ENCODE data around the gene LPXN. TPM values are rescaled to one million over a fixed set of nuclear protein-coding genes. Genes with fewer than 3 reads are reported as not detected.

Gene LPXN
- total RNA-seq, 2 donors from 2014 or later = 92.8 to 99.8 TPM

DNA sequence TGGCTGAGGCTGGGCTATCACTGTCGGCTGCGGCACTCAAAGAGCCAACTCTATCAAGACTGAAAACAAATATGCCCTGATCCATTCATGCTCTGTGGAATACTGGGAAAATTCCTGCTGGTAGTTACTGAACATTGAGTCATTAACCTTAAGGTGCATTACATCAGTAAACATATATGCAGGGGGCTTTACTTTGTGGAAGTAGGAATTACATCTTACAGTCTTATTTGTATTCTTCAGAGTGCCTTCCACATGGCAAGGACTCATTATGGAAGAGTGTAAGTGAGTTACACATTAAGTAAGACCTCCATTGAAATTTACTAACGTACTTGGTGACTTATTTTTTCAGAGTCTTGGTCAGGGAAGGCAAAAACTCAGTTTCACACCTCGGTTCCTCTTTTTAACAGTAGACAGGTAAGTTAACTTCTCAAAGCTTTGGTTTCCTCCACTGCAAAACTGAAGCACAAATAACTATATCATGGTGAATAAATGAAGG lies 72.2 kb downstream of the LPXN start:
- Mint-ChIP-seq H3K27ac (no peak overlapping the region), H3K4me3 (no peak overlapping the region), H3K27me3 (no peaks in the 10 kb centered on the region), H3K4me1 (peaks cover 6% of the 10 kb centered on the region), H3K36me3 (ENCODE audit: low read depth) (peaks cover 3% of the 10 kb centered on the region)
- no peak for DNase-seq
- ATAC-seq = no peak
- H3K9me3 ChIP-seq (ENCODE audit: control insufficient read depth, low read length, poor library complexity, severe bottlenecking) = no peaks in the 10 kb centered on the region

DNA sequence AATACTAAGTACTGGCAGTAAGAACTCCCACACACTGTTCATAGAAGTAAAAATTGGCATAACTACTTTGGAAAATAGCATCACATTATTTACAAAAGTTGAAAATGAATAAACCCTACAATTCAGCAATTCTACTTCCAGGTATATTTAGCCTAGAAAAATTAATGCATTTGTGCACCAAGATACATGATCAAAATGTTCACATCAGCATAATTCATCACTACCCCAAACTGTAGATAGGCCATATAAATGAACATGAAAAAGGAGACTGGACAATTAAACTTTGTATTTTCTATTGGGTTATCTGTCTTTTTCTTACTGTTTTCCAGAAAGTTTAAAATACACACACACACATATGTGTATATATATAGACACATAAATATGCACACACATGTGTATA lies 73.7 kb downstream of the LPXN start:
- ATAC-seq = no peak
- H3K9me3 ChIP-seq (ENCODE audit: control insufficient read depth, low read length, poor library complexity, severe bottlenecking) = no peaks in the 10 kb centered on the region
- H3K36me3 Mint-ChIP-seq (ENCODE audit: low read depth) = peaks cover 3% of the 10 kb centered on the region
- no peak for DNase-seq
- H3K4me1 Mint-ChIP-seq = peaks cover 7% of the 10 kb centered on the region
- H3K4me3 Mint-ChIP-seq = no peak overlapping the region
- no peaks in the 10 kb centered on the region for H3K27me3 Mint-ChIP-seq
- H3K27ac Mint-ChIP-seq = no peak overlapping the region

DNA sequence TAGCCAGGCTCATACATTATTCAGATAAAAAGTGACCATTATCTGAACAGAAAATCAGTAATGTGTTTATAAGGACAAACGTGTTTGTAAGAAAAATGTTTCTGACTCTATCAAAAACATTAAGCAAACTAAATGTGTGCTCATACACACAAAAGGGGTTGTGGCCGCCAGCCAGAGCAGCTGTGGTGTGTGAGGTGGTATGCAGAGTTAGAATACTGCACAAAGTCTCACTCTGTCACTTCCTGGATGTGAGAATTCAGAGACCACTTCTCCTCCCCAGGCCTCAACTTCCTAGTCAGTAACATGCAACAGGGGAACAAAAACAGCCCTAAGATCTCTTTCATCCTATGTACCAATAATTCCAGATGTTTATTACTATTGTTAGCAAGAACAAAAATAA lies 77.2 kb downstream of the LPXN start:
- no peaks in the 10 kb centered on the region for H3K9me3 ChIP-seq (ENCODE audit: control insufficient read depth, low read length, poor library complexity, severe bottlenecking)
- ATAC-seq (no peak), DNase-seq (no peak)
- Mint-ChIP-seq H3K27me3 (no peaks in the 10 kb centered on the region), H3K27ac (no peak overlapping the region), H3K4me1 (peaks cover 8% of the 10 kb centered on the region), H3K36me3 (ENCODE audit: low read depth) (no peaks in the 10 kb centered on the region), H3K4me3 (no peak overlapping the region)

DNA sequence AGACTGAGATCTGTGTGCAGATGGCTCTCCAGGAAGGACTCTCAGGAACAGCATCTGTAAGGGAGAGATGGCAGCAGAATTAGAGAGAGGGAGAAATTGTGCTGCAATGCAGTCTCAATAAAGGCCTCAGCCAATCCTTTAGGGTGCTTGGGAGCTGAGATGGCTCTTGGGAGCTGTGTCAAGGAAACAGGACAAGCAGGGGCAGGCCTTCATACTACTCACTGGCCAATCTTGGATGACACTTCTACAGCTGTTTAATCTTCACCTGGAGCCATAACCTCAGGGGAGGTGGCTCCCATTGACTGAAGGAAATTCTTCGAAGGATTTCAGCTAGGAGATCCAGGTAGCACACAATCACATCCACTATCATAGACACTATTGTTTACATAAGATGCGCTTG lies 77.7 kb downstream of the LPXN start:
- no peaks in the 10 kb centered on the region for H3K27me3 Mint-ChIP-seq
- no peak overlapping the region for H3K4me3 Mint-ChIP-seq
- H3K27ac Mint-ChIP-seq = peak overlapping the region; percentile 47
- H3K36me3 Mint-ChIP-seq (ENCODE audit: low read depth) = no peaks in the 10 kb centered on the region
- peaks cover 8% of the 10 kb centered on the region for H3K4me1 Mint-ChIP-seq
- DNase-seq (no peak), ATAC-seq (no peak)
- no peaks in the 10 kb centered on the region for H3K9me3 ChIP-seq (ENCODE audit: control insufficient read depth, low read length, poor library complexity, severe bottlenecking)

DNA sequence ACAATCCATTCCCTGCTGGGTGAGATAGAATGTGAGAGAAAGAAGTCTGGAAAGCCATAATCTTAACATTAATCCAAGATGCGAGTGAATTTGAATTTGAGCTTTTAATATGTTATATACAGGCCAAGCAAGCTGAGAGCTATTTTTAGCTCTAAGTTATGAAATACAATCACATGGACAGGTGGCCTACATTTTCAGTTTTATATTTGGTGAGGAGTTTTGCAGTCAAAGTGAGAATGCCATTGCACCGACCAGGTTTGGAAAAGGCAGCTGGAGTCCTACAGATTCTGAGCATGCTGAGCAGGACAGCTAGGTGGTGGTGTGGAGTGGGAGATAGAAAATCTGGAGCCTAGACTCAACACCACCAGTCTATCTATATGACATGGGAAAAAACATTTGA lies 79.8 kb downstream of the LPXN start:
- no peaks in the 10 kb centered on the region for H3K27me3 Mint-ChIP-seq
- DNase-seq (no peak), ATAC-seq (no peak)
- no peak overlapping the region for H3K4me3 Mint-ChIP-seq
- peak overlapping the region; percentile 47 for H3K27ac Mint-ChIP-seq
- H3K4me1 Mint-ChIP-seq = peaks cover 8% of the 10 kb centered on the region
- no peaks in the 10 kb centered on the region for H3K36me3 Mint-ChIP-seq (ENCODE audit: low read depth)
- H3K9me3 ChIP-seq (ENCODE audit: control insufficient read depth, low read length, poor library complexity, severe bottlenecking) = no peaks in the 10 kb centered on the region

DNA sequence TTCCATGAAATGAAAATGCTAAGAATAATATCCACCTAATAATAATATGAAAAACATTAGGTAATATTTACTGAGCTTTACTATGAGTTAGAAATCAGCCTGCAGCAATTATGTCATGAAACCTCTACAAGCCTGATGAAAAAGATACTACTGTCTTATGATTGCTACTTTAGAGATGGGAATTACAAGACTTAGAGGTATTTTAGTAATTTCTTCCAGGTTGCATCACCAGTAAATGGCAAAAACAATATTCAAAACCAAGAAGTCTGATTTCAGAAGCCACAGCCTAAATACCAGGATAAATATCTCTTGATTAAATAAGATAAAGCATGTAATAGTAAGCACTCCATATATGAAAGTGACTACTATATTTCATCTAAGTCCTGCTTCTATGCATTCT lies 81.6 kb downstream of the LPXN start:
- DNase-seq = no peak
- Mint-ChIP-seq H3K4me3 (no peak overlapping the region), H3K4me1 (peaks cover 8% of the 10 kb centered on the region), H3K36me3 (ENCODE audit: low read depth) (no peaks in the 10 kb centered on the region), H3K27ac (no peak overlapping the region), H3K27me3 (no peaks in the 10 kb centered on the region)
- no peak for ATAC-seq
- no peaks in the 10 kb centered on the region for H3K9me3 ChIP-seq (ENCODE audit: control insufficient read depth, low read length, poor library complexity, severe bottlenecking)

DNA sequence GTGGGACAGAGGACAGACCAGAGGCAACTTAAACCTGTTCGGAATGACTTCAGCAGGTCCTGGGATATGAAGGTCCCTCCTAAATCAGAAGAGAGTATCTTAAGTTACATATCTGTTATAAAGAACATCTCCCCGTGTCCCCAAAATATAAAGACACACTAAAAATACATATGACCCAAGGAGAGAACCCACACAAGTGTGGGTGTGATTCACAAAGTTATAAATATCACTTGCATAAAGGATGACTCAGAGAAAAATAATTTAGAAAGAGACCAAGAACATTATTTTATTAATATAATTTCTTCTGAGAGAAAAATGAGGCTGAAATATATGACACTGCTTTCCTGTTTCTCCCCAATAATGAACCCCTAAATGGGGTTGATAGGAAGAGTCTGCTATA lies 82.0 kb downstream of the LPXN start:
- H3K4me1 Mint-ChIP-seq = peaks cover 5% of the 10 kb centered on the region
- no peaks in the 10 kb centered on the region for H3K27me3 Mint-ChIP-seq
- no peak for ATAC-seq
- no peaks in the 10 kb centered on the region for H3K36me3 Mint-ChIP-seq (ENCODE audit: low read depth)
- no peak for DNase-seq
- no peaks in the 10 kb centered on the region for H3K9me3 ChIP-seq (ENCODE audit: control insufficient read depth, low read length, poor library complexity, severe bottlenecking)
- no peak overlapping the region for H3K4me3 Mint-ChIP-seq
- H3K27ac Mint-ChIP-seq = no peak overlapping the region

DNA sequence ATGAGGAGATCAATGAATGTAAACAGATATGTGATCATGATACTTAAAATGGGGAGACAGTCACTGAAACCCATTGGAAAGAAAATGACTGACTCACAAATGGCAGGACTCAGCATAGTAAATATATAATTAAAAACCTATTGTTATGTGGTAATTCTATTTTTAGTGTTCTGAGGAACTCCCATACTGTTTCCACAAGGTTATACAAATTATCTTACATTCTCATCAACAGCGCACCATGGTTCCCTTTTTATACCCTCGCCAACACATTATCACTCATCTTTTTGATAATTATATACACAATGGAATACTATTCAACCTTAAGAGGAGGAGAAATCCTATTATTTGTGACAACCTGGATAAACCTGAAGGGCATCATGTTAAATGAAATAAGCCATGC lies 84.8 kb downstream of the LPXN start:
- no peaks in the 10 kb centered on the region for H3K4me1 Mint-ChIP-seq
- no peaks in the 10 kb centered on the region for H3K27me3 Mint-ChIP-seq
- no peaks in the 10 kb centered on the region for H3K36me3 Mint-ChIP-seq (ENCODE audit: low read depth)
- ATAC-seq (no peak), DNase-seq (no peak)
- no peak overlapping the region for H3K4me3 Mint-ChIP-seq
- no peak overlapping the region for H3K27ac Mint-ChIP-seq
- no peaks in the 10 kb centered on the region for H3K9me3 ChIP-seq (ENCODE audit: control insufficient read depth, low read length, poor library complexity, severe bottlenecking)

DNA sequence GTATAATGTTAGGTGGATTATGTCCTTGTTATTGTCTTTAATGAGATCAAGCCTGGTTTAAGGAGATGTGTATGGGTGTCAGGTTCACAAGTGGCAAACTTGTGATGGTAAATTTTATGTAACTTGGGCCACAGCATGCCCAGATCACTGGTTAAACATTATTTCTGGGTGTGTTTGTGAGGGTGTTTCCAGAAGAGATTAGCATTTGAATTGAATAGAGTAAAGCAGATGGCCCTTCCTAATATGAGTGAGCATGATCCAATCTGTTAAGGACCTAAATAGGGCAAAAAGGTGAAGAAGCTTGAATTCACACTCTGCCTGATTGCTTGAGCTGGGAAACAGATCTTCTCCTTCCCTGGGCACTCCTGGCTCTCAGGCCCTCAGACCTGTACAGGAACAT lies 88.5 kb downstream of the LPXN start:
- H3K4me3 Mint-ChIP-seq = no peak overlapping the region
- H3K27me3 Mint-ChIP-seq = peaks cover 7% of the 10 kb centered on the region
- no peaks in the 10 kb centered on the region for H3K4me1 Mint-ChIP-seq
- H3K9me3 ChIP-seq (ENCODE audit: control insufficient read depth, low read length, poor library complexity, severe bottlenecking) = no peaks in the 10 kb centered on the region
- ATAC-seq (no peak), DNase-seq (no peak)
- H3K27ac Mint-ChIP-seq = no peak overlapping the region
- no peaks in the 10 kb centered on the region for H3K36me3 Mint-ChIP-seq (ENCODE audit: low read depth)

DNA sequence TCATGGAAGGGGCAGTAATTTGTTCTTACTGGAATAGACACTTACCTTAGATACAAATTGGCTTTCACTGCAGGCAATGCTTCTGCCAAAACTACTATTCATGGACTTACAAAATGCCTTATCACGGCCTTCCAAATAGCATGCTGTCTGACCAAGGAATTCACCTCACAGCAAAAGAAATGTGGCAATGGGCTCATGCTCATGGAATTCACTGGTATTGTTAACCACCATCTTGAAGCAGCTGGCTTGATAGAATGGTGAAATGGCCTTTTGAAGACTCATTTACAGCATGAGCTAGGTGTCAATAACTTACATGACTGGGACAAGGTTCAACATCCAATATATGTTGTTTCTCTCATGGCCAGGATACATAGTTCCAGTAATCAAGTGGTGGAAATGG lies 89.7 kb downstream of the LPXN start:
- ATAC-seq = no peak
- H3K4me1 Mint-ChIP-seq = no peaks in the 10 kb centered on the region

More for the DNA sequence above, 89.7 kb downstream of the LPXN start:
- no peaks in the 10 kb centered on the region for H3K9me3 ChIP-seq (ENCODE audit: control insufficient read depth, low read length, poor library complexity, severe bottlenecking)
- H3K36me3 Mint-ChIP-seq (ENCODE audit: low read depth) = no peaks in the 10 kb centered on the region
- H3K27me3 Mint-ChIP-seq = peaks cover 7% of the 10 kb centered on the region
- no peak for DNase-seq
- no peak overlapping the region for H3K4me3 Mint-ChIP-seq
- H3K27ac Mint-ChIP-seq = no peak overlapping the region

Other genes with a start within 250 kb of the LPXN start
- gene OR5B17, start 216.8 kb downstream of the LPXN start, total RNA-seq = not detected
- not detected for gene OR5B3, start 169.0 kb downstream of the LPXN start, total RNA-seq
- not detected for gene OR5B2, start 147.7 kb downstream of the LPXN start, total RNA-seq
- under 1 TPM in 1 of 2 donors, not detected in 1; 0.30 TPM for gene OR5B12, start 133.6 kb downstream of the LPXN start, total RNA-seq
- under 1 TPM; 0.32 to 0.50 TPM for gene OR5B21, start 67.8 kb downstream of the LPXN start, total RNA-seq
- 10 to 100 TPM; 36.1 to 43.2 TPM for gene ZFP91, start 3.2 kb upstream of the LPXN start, total RNA-seq
- gene CNTF, start 46.8 kb upstream of the LPXN start, total RNA-seq = 1 to 10 TPM; 3.8 to 4.3 TPM
- not detected for gene GLYAT, start 156.1 kb upstream of the LPXN start, total RNA-seq

Data from T-helper 17 cell (primary cell).